ENCODE measurements around the gene ELOVL6.
"Not testable (repeated sequence)": the region's sequence is repeated elsewhere in the genome, so short reads cannot be mapped to it uniquely, and the experiment has no call there.

The ELOVL6 gene

GRCh38 chr4:110074570-110074969, 123.8 kb downstream of the ELOVL6 start:
- DNase-seq (ENCODE audit: low read depth): no peak

- no peak for DNase-seq (ENCODE audit: low read depth)
Measured at GRCh38 chr4:110073053-110073845, 125.2 kb downstream of the ELOVL6 start.

- DNase-seq (ENCODE audit: low read depth): no peak
Measured at GRCh38 chr4:110071466-110071865, 126.9 kb downstream of the ELOVL6 start.

GRCh38 chr4:110068248-110068647, 130.2 kb downstream of the ELOVL6 start:
- DNase-seq (ENCODE audit: low read depth): no peak

- DNase-seq (ENCODE audit: low read depth): no peak
Measured at GRCh38 chr4:110064934-110065333, 133.5 kb downstream of the ELOVL6 start.

GRCh38 chr4:110064295-110064694, 134.1 kb downstream of the ELOVL6 start:
- DNase-seq (ENCODE audit: low read depth): no peak

GRCh38 chr4:110062166-110062565, 136.2 kb downstream of the ELOVL6 start:
- DNase-seq (ENCODE audit: low read depth): no peak

GRCh38 chr4:110061076-110061475, 137.3 kb downstream of the ELOVL6 start:
- DNase-seq (ENCODE audit: low read depth): no peak

GRCh38 chr4:110059556-110060191, 138.7 kb downstream of the ELOVL6 start:
- no peak for DNase-seq (ENCODE audit: low read depth)

GRCh38 chr4:110058677-110059076, 139.7 kb downstream of the ELOVL6 start:
- DNase-seq (ENCODE audit: low read depth): no peak

GRCh38 chr4:110055158-110055768, 143.2 kb downstream of the ELOVL6 start:
- DNase-seq (ENCODE audit: low read depth): no peak

GRCh38 chr4:110049951-110050925, 148.2 kb downstream of the ELOVL6 start:
- peak; percentile 21 for DNase-seq (ENCODE audit: low read depth)

- no peak for DNase-seq (ENCODE audit: low read depth)
Measured at GRCh38 chr4:110046588-110047049, 151.8 kb downstream of the ELOVL6 start.

- DNase-seq (ENCODE audit: low read depth): no peak
Measured at GRCh38 chr4:110042545-110043517, 155.6 kb downstream of the ELOVL6 start.

- DNase-seq (ENCODE audit: low read depth): no peak
Measured at GRCh38 chr4:110041735-110042134, 156.7 kb downstream of the ELOVL6 start.

GRCh38 chr4:110039164-110039563, 159.3 kb downstream of the ELOVL6 start:
- not testable (repeated sequence) for DNase-seq (ENCODE audit: low read depth)

GRCh38 chr4:110034026-110034393, 164.4 kb downstream of the ELOVL6 start:
- no peak for DNase-seq (ENCODE audit: low read depth)

GRCh38 chr4:110033355-110034025, 164.9 kb downstream of the ELOVL6 start:
- no peak for DNase-seq (ENCODE audit: low read depth)

- no peak for DNase-seq (ENCODE audit: low read depth)
Measured at GRCh38 chr4:110032603-110033002, 165.8 kb downstream of the ELOVL6 start.

GRCh38 chr4:110025718-110026117, 172.7 kb downstream of the ELOVL6 start:
- no peak for DNase-seq (ENCODE audit: low read depth)

Measured in stimulated activated CD8-positive, alpha-beta memory T cell treated with anti-CD3 and anti-CD28 coated beads, Interleukin-7, amount 100 ng/mL, for 24 hours (primary cell).